SK-N-SH treated with all-trans-retinoic acid at 6 μM for 48 hours (cell line): ENCODE results near the gene NTPCR.

Experiments
- ARNTL ChIP-seq: fragments of 450-650 bp; formaldehyde crosslinking; IDR thresholded peaks from 2 replicates; pipeline ENCODE4 v1.5.0; 2020; ENCODE audit warnings: low read depth, mild to moderate bottlenecking, moderate library complexity, borderline replicate concordance
- TF ChIP-seq, protein P1 (sequence below): fragments of 250-450 bp; sonication (Bioruptor Pico); IDR thresholded peaks from 2 replicates; pipeline ENCODE4 v1.5.1; 2020; ENCODE audit warnings: low read depth, mild to moderate bottlenecking, moderate library complexity

DNA sequence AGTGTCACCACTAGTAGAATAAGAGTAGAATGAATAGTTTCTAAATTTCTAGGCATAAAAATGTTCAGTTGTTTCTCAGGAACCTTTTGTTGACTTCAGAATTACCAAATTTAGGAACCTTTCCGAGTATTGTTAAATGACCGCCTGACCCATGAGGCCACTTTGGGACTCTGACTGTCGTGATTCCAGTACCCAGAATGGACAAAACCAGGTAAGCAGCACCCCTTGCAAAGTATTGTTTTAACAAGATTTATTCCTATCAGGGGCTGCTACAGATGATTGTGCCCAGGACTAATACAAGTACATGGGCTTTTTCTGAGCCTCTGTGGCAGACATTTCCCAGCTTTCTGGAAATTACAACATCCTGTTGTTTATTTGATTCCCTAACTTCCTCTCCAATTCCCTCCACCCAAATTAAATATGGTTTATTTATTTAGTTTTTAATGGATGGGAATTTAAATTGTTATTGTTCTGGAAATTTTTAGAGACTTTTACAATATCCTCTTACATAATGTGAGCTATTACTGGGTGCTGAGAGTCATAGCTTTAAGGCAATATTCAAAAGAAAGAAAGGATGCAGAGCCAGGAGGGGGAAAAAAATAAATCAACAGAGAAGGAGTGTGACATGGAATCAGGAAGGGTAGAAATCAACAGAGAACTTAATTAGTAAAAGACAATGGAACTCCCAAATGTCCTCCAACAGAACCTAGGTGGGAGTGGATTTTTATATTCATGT, 37.4 kb upstream of the NTPCR start:
- TF ChIP-seq, protein P1, sequence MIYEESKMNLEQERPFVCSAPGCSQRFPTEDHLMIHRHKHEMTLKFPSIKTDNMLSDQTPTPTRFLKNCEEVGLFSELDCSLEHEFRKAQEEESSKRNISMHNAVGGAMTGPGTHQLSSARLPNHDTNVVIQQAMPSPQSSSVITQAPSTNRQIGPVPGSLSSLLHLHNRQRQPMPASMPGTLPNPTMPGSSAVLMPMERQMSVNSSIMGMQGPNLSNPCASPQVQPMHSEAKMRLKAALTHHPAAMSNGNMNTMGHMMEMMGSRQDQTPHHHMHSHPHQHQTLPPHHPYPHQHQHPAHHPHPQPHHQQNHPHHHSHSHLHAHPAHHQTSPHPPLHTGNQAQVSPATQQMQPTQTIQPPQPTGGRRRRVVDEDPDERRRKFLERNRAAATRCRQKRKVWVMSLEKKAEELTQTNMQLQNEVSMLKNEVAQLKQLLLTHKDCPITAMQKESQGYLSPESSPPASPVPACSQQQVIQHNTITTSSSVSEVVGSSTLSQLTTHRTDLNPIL (CRISPR knock-in tag), result no peak
- TF ChIP-seq ARNTL (CRISPR knock-in tag), result no peak
